Measurements from ENCODE around the gene ITPKB.

DNA sequence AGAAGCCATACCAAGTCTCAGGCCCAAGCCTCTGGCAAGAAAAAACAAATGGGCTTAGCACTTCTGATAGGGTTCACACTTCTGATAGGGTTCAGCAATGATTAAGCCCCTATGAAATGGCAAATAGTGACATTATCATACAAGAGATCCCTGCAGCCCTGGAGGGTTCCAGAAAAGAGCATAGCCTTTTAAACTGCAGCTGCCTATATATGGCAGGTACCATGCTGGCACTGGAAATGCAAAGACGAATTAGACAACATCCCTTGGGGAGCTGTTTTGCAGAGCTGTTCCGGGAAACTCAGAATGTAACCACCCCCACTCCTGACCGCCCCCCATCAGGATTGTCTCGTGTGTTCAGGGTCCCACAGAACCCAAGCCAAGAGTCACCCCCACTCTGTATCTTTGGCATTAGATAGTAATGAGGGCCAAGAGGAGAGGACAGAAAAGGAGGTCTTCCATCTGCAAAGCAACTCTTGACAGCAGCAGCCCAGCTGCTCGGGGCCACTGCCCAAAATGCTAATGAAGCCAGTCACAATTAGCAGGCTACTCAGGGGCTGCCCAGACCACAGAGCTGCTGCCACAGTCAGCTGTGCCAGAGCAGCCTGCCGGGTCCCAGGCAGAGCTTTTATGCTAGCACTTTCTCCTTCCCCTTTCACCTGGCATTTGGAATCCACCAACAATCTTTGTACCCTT lies 50.9 kb downstream of the ITPKB start:
- TF ChIP-seq, protein P1, sequence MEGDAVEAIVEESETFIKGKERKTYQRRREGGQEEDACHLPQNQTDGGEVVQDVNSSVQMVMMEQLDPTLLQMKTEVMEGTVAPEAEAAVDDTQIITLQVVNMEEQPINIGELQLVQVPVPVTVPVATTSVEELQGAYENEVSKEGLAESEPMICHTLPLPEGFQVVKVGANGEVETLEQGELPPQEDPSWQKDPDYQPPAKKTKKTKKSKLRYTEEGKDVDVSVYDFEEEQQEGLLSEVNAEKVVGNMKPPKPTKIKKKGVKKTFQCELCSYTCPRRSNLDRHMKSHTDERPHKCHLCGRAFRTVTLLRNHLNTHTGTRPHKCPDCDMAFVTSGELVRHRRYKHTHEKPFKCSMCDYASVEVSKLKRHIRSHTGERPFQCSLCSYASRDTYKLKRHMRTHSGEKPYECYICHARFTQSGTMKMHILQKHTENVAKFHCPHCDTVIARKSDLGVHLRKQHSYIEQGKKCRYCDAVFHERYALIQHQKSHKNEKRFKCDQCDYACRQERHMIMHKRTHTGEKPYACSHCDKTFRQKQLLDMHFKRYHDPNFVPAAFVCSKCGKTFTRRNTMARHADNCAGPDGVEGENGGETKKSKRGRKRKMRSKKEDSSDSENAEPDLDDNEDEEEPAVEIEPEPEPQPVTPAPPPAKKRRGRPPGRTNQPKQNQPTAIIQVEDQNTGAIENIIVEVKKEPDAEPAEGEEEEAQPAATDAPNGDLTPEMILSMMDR (IDR thresholded peaks at IDR 0.05; ENCODE audit: low read length): no peak
- TF ChIP-seq EZH2 (optimal IDR thresholded peaks at IDR 0.05; ENCODE audit: low read depth, low read length) (no peak), EZH2phosphoT487 (IDR thresholded peaks at IDR 0.05; ENCODE audit: low read length) (no peak)

All from MM.1S (cell line).